Gastroesophageal sphincter (tissue), 4 donors: ENCODE data around the gene ATP11B. TPM values are rescaled to one million over a fixed set of nuclear protein-coding genes. Genes with fewer than 3 reads are reported as not detected.

Experiments used
- ATAC-seq: fragments of 150-250 bp; one replicate; pipeline ENCODE4 v1.9.1; 2016; ENCODE audit warnings: mild to moderate bottlenecking, moderate library complexity
- H3K27ac ChIP-seq, 4 donors: fragments of 200-600 bp; sonication (generic) in 3 of 4; 1 replicate in 3 of 4; 2 replicates in 1 of 4; pipeline ENCODE4 v1.5.1; 2016 to 2019
- H3K27me3 ChIP-seq: fragments of 200-600 bp; sonication (generic); one replicate; pipeline ENCODE4 v1.5.1; 2019
- H3K36me3 ChIP-seq, 2 donors: fragments of 200-600 bp; sonication (generic); one replicate each; pipeline ENCODE4 v1.5.1; 2019; ENCODE audit warnings: control low read depth in 1 of 2
- H3K4me1 ChIP-seq, 3 donors: fragments of 200-600 bp; sonication (generic); 1 replicate in 2 of 3; 2 replicates in 1 of 3; pipeline ENCODE4 v1.5.1; 2016 to 2019; ENCODE audit warnings: control low read depth in 2 of 3
- H3K4me3 ChIP-seq, 2 donors: fragments of 200-600 bp; sonication (generic); one replicate each; pipeline ENCODE4 v1.5.1; 2019; ENCODE audit warnings: mild to moderate bottlenecking in 1 of 2, moderate library complexity in 1 of 2
- H3K9me3 ChIP-seq, 3 donors: fragments of 200-600 bp; sonication (generic); one replicate each; pipeline ENCODE4 v1.5.1; 2017 to 2019; ENCODE audit warnings: control low read depth in 2 of 3
- CTCF ChIP-seq, 4 experiments: fragments of 200-600 bp in 2 of 4; fragments of 450-650 bp in 2 of 4; sonication (generic) in 1 of 4; IDR thresholded peaks; one replicate each; pipeline ENCODE4 v1.5.1; 2017 to 2019; ENCODE audit warnings: antibody characterized with exemption in 4 of 4, mild to moderate bottlenecking in 2 of 4, moderate library complexity in 2 of 4
- EP300 ChIP-seq: sonication (generic); formaldehyde crosslinking; IDR thresholded peaks from one replicate; pipeline ENCODE4 v1.6.1; 2017; ENCODE audit warnings: antibody characterized with exemption, mild to moderate bottlenecking
- POLR2A ChIP-seq, 2 donors: fragments of 450-650 bp; IDR thresholded peaks; one replicate each; pipeline ENCODE4 v1.6.1; 2017; ENCODE audit warnings: antibody characterized with exemption in 2 of 2, mild to moderate bottlenecking in 2 of 2, moderate library complexity in 1 of 2
- POLR2AphosphoS5 ChIP-seq: sonication (generic); formaldehyde crosslinking; IDR thresholded peaks from one replicate; pipeline ENCODE4 v1.6.1; 2017; ENCODE audit warnings: antibody characterized with exemption
- WGBS, 2 donors: methylation state at CpG; one replicate each; pipeline ENCODE4 v1.1.5; 2018; ENCODE audit warnings: low coverage in 1 of 2; 5-methylcytosine and 5-hydroxymethylcytosine counted together
- total RNA-seq, 4 donors: library from RNA; depleted of rRNA; stranded (reverse); fragments of >200 nt; gene quantifications; one replicate each; pipeline ENCODE4 v1.1.0, GENCODE V29; 2016

Gene ATP11B
- total RNA-seq, 4 donors from 2014 or later: 53.8 to 70.7 (median 58.6) TPM

DNA sequence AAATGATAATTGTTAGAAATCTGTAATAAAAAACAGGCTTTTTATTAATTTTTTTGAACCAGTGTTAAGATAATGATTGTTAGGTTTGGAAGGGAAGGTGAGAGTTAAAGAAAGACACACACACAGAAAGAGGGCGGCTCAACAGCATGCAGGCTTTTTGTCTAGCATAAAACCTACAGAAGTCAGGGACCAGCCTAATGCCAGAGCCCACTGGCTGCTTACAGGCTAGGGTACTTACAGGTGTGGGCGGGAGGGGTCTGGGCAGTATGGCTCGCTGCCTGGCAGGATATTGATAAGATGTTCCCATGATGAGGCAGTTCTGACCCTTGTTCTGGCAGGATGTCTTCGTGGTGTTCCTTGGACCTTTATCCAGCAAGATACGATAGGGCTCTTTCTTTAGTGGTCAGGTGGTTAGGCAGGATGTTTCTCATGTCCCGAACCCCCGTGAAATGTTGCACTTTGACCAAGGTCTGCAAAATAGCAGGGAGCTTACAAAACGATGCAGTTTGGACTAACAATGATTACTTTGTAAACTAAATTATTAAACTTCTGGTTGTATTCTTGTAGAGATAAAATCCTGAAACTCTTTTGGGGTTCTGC is 102.3 kb downstream of the ATP11B start:
- no peaks in the 10 kb centered on the region for H3K9me3 ChIP-seq
- ATAC-seq: no peak
- TF ChIP-seq EP300 (no peak), CTCF (IDR thresholded peaks at IDR 0.05) (no peak)
- H3K4me3 ChIP-seq: no peak overlapping the region
- WGBS, 2 donors: 71 to 72% methylated on average over 8 of the region's 8 CpGs
- H3K27me3 ChIP-seq: no peaks in the 10 kb centered on the region
- peaks cover 0 to 5% (median 0%) of the 10 kb centered on the region in 3 donors for H3K4me1 ChIP-seq
- H3K36me3 ChIP-seq: peaks cover 3 to 88% of the 10 kb centered on the region in 2 donors
- no peak overlapping the region for H3K27ac ChIP-seq

DNA sequence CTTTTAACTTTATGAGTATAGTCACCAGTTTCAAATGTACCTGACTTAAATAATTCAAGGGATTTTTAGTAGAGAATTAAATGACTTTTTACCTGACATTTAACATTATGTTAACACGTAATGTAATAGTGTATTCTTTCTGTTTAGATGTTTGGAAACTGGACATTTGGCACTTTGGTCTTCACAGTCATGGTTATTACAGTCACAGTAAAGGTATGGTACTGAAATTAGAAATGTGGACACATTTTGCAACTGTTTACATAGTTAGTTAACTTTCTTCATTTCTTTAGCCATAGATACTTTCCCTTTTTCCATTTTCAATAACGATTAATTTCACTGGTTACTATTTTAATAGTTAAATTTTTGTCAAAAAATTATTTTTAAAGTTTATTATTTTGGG is 103.2 kb downstream of the ATP11B start:
- Histone ChIP-seq H3K27ac (no peak overlapping the region), H3K4me1 (peaks cover 0 to 5% (median 0%) of the 10 kb centered on the region in 3 donors), H3K4me3 (no peak overlapping the region), H3K9me3 (no peaks in the 10 kb centered on the region), H3K27me3 (no peaks in the 10 kb centered on the region), H3K36me3 (peaks cover 0 to 87% of the 10 kb centered on the region in 2 donors)
- ATAC-seq: no peak
- WGBS, 2 donors: 86 to 90% methylated on average over 2 of the region's 2 CpGs
- TF ChIP-seq POLR2A (IDR thresholded peaks at IDR 0.05) (no peak), EP300 (no peak), CTCF (IDR thresholded peaks at IDR 0.05) (no peak), POLR2AphosphoS5 (no peak)

DNA sequence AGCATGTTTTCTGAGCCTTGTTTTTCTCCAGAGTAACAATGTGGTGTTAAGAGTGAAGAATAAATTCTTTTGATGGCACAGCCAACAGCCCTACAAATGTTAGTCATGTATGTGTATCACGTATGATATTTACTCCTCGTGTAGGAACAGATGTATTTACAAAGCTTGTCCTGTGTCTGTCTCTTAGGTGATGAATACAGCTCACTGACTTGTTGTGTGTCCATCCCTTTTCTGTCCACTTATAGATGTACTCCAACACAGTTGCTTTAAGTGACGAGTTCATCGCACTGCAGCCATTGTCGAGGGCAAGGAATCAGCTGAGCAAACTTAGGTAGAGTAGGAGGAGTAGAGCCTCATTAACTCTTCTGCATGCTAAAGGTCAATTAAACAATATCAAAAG is 108.9 kb downstream of the ATP11B start:
- Histone ChIP-seq H3K27me3 (no peaks in the 10 kb centered on the region), H3K36me3 (peaks cover 0 to 85% of the 10 kb centered on the region in 2 donors), H3K9me3 (no peaks in the 10 kb centered on the region), H3K4me3 (no peak overlapping the region), H3K27ac (no peak overlapping the region), H3K4me1 (no peaks in the 10 kb centered on the region)
- 89 to 95% methylated on average over 5 of the region's 5 CpGs for WGBS, 2 donors
- TF ChIP-seq CTCF (IDR thresholded peaks at IDR 0.05): no peak
- no peak for TF ChIP-seq EP300
- no peak for TF ChIP-seq POLR2AphosphoS5
- no peak for TF ChIP-seq POLR2A (IDR thresholded peaks at IDR 0.05)
- no peak for ATAC-seq

GRCh38 chr3:182904164-182904563 is 110.9 kb downstream of the ATP11B start:
- no peaks in the 10 kb centered on the region for H3K9me3 ChIP-seq
- H3K27ac ChIP-seq: no peak overlapping the region
- no peak for ATAC-seq
- no peak overlapping the region for H3K4me3 ChIP-seq
- TF ChIP-seq EP300 (no peak), CTCF (IDR thresholded peaks at IDR 0.05) (no peak), POLR2A (IDR thresholded peaks at IDR 0.05) (no peak), POLR2AphosphoS5 (no peak)
- no peaks in the 10 kb centered on the region for H3K4me1 ChIP-seq
- peaks cover 0 to 72% of the 10 kb centered on the region in 2 donors for H3K36me3 ChIP-seq
- WGBS, 2 donors: 88 to 92% methylated on average over 3 of the region's 3 CpGs
- H3K27me3 ChIP-seq: no peaks in the 10 kb centered on the region

- no peak overlapping the region for H3K4me3 ChIP-seq
- no peaks in the 10 kb centered on the region for H3K4me1 ChIP-seq
- WGBS, 2 donors: 100% methylated on average over 4 of the region's 4 CpGs; no CpG with 5 or more reads in 1 of the 2 donors
- ATAC-seq: no peak
- H3K9me3 ChIP-seq: no peaks in the 10 kb centered on the region
- H3K27ac ChIP-seq: no peak overlapping the region
- TF ChIP-seq POLR2A (IDR thresholded peaks at IDR 0.05) (no peak), POLR2AphosphoS5 (no peak), CTCF (IDR thresholded peaks at IDR 0.05) (no peak), EP300 (no peak)
- peaks cover 0 to 61% of the 10 kb centered on the region in 2 donors for H3K36me3 ChIP-seq
- H3K27me3 ChIP-seq: no peaks in the 10 kb centered on the region
Observed at GRCh38 chr3:182905623-182906022, 112.3 kb downstream of the ATP11B start.
